Activated naive CD8-positive, alpha-beta T cell treated with anti-CD3 and anti-CD28 coated beads, Interleukin-2, amount 10 ng/mL, durations not matched to agents 7 days and 5 days (primary cell): Measurements from ENCODE around the gene ZDHHC8. TPM values are rescaled to one million over a fixed set of nuclear protein-coding genes. Genes with fewer than 3 reads are reported as not detected.

Experiments used
- ATAC-seq: fragments of 150-1000 bp; cut with Tn5 transposase; one replicate; pipeline ENCODE4 v1.10.0; 2021; ENCODE audit warnings: low read depth, moderate library complexity
- POLR2A ChIA-PET: fragments of 350-600 bp; sonication (Branson Sonifier 250); formaldehyde crosslinking; loops from one replicate; lab custom pipeline; 2021; ENCODE audit warnings: antibody characterized with exemption; lab: Charles Lee
- DNase-seq: peaks from one replicate; pipeline ENCODE4 v3.0.0; 2021
- H3K27ac Mint-ChIP-seq: one replicate; pipeline ENCODE4 v1.8.0; 2022; ENCODE audit warnings: mild to moderate bottlenecking, mixed read lengths
- H3K27me3 Mint-ChIP-seq: one replicate; pipeline ENCODE4 v1.8.0; 2022; ENCODE audit warnings: mild to moderate bottlenecking, moderate library complexity, mixed read lengths
- H3K36me3 Mint-ChIP-seq: one replicate; pipeline ENCODE4 v1.8.0; 2021; ENCODE audit warnings: mild to moderate bottlenecking, mixed read lengths
- H3K4me1 Mint-ChIP-seq: one replicate; pipeline ENCODE4 v1.8.0; 2021; ENCODE audit warnings: mixed read lengths
- H3K4me3 Mint-ChIP-seq: one replicate; pipeline ENCODE4 v1.8.0; 2022; ENCODE audit warnings: mild to moderate bottlenecking, moderate library complexity, mixed read lengths
- H3K9me3 Mint-ChIP-seq: one replicate; pipeline ENCODE4 v1.8.0; 2021; ENCODE audit warnings: mixed read lengths
- total RNA-seq, 2 experiments: library from RNA; stranded (reverse); gene quantifications; one replicate each; pipeline ENCODE4 v1.2.3, GENCODE V29; 2021

ZDHHC8 gene
- total RNA-seq, 2 experiments from 2014 or later: 64.1 to 66.9 TPM

DNA sequence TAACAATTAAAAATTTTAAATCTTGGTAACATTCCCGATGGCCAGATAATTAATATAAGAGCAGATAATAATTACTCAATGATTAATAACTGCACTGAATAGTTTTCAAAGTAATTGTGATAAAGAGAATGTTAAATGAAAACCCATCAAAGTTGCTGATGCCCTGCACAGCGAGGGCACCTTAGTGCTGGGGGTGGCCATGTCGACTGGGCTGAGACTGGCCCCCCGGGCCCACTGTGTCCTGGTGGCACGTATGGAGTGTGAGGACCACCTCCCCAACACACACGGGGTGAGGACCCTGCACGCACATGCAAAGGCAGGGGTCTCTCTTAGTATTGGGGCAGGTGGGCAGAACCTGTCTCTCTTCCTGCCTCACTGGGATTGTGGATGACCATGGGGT is 34.3 kb downstream of the ZDHHC8 start:
- ATAC-seq (no peak), DNase-seq (no peak)
- POLR2A ChIA-PET: no interaction called here
- Mint-ChIP-seq H3K4me3 (no peak overlapping the region), H3K27me3 (no peaks in the 10 kb centered on the region), H3K4me1 (no peaks in the 10 kb centered on the region), H3K9me3 (peaks cover 3% of the 10 kb centered on the region), H3K27ac (no peak overlapping the region), H3K36me3 (no peaks in the 10 kb centered on the region)

GRCh38 chr22:20166703-20167102 is 35.1 kb downstream of the ZDHHC8 start:
- Mint-ChIP-seq H3K36me3 (no peaks in the 10 kb centered on the region), H3K9me3 (peaks cover 3% of the 10 kb centered on the region), H3K27me3 (no peaks in the 10 kb centered on the region), H3K4me1 (no peaks in the 10 kb centered on the region), H3K27ac (no peak overlapping the region), H3K4me3 (no peak overlapping the region)
- POLR2A ChIA-PET: no interaction called here
- ATAC-seq (no peak), DNase-seq (no peak)

GRCh38 chr22:20167643-20168322 is 36.2 kb downstream of the ZDHHC8 start:
- DNase-seq (no peak), ATAC-seq (no peak)
- peaks cover 3% of the 10 kb centered on the region for H3K9me3 Mint-ChIP-seq
- no peaks in the 10 kb centered on the region for H3K4me1 Mint-ChIP-seq
- no peaks in the 10 kb centered on the region for H3K27me3 Mint-ChIP-seq
- H3K4me3 Mint-ChIP-seq: no peak overlapping the region
- no peak overlapping the region for H3K27ac Mint-ChIP-seq
- POLR2A ChIA-PET: no interaction called here
- H3K36me3 Mint-ChIP-seq: no peaks in the 10 kb centered on the region

GRCh38 chr22:20169253-20169822 is 37.7 kb downstream of the ZDHHC8 start:
- H3K4me3 Mint-ChIP-seq: no peak overlapping the region
- no peak overlapping the region for H3K27ac Mint-ChIP-seq
- ATAC-seq: no peak
- no peak for DNase-seq
- peaks cover 1% of the 10 kb centered on the region for H3K9me3 Mint-ChIP-seq
- H3K4me1 Mint-ChIP-seq: no peaks in the 10 kb centered on the region
- POLR2A ChIA-PET: no interaction called here
- no peaks in the 10 kb centered on the region for H3K36me3 Mint-ChIP-seq
- H3K27me3 Mint-ChIP-seq: no peaks in the 10 kb centered on the region

GRCh38 chr22:20170170-20170569 is 38.6 kb downstream of the ZDHHC8 start:
- no peak for ATAC-seq
- Mint-ChIP-seq H3K27ac (no peak overlapping the region), H3K4me1 (no peaks in the 10 kb centered on the region), H3K27me3 (no peaks in the 10 kb centered on the region), H3K36me3 (no peaks in the 10 kb centered on the region), H3K4me3 (no peak overlapping the region), H3K9me3 (no peaks in the 10 kb centered on the region)
- DNase-seq: no peak
- POLR2A ChIA-PET: no interaction called here

DNA sequence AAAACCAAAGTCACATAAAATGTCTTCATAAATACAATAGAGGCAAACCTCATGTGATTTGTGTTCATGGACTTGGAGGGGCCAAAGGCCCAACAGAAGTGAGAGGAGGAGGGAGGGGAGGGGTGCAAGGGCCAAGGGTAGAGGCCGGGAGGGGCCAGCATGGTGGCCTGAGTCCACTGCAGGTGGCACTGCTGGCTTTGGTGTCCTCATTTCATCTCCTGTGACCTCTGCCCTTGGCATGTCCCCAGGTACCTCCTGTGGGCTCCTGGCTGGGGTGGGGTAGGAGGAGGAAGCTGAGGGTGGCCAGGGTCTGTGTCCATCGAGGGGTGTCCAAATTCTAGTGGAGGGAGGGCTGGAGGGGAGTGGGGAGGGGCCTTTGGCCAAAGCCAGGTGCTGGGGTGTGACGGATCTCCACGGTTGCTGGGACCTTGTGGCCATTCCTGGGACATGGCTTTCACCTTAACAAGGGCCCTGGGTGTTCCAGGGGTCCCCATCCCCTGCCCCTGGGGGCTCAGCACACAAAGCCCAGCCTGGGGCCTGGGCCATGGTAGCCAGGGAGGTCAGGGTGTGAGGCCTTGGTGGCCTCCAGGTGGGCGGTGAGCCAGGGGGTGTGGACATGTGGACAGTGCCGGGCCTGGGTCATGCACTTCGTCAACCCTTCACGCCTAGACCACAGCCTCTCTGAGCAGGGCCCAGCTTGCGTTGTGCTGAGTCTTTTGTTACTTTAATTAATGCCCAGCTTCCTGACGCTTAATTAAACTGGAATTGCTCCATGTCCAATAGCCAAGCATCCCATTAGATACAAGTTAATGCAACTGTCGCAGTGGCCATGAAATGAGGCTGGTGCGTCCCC is 39.9 kb downstream of the ZDHHC8 start:
- Mint-ChIP-seq H3K4me3 (no peak overlapping the region), H3K36me3 (no peaks in the 10 kb centered on the region), H3K27me3 (no peaks in the 10 kb centered on the region), H3K4me1 (no peaks in the 10 kb centered on the region), H3K27ac (no peak overlapping the region), H3K9me3 (no peaks in the 10 kb centered on the region)
- ATAC-seq (no peak), DNase-seq (no peak)
- POLR2A ChIA-PET: no interaction called here

- Mint-ChIP-seq H3K36me3 (no peaks in the 10 kb centered on the region), H3K27ac (no peak overlapping the region), H3K4me3 (no peak overlapping the region), H3K9me3 (no peaks in the 10 kb centered on the region), H3K4me1 (no peaks in the 10 kb centered on the region), H3K27me3 (no peaks in the 10 kb centered on the region)
- DNase-seq (no peak), ATAC-seq (no peak)
- POLR2A ChIA-PET: no interaction called here
Observed at GRCh38 chr22:20172141-20172613, 40.6 kb downstream of the ZDHHC8 start.

DNA sequence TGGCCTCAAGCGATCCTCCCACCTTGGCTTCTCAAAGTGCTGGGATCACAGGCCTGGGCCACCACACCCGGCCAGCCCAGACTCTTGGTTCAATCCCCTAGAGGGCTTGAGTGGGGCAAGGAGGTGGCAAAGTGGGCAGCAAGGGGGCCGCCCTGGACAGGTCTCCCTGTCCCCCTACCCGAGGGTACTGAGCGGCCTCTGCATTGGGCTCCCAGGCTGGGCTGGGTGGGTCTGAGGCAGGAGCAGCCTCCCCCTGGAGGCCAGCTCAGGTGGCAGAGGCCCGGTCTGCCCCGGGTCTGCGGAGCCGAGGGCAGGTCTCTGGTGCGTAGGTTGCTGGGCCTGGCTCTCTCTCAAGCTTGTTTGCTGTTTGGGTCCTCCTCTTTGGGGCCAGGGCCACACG is 41.6 kb downstream of the ZDHHC8 start:
- H3K27me3 Mint-ChIP-seq: no peaks in the 10 kb centered on the region
- H3K4me1 Mint-ChIP-seq: no peaks in the 10 kb centered on the region
- ATAC-seq: no peak
- no peaks in the 10 kb centered on the region for H3K9me3 Mint-ChIP-seq
- no peaks in the 10 kb centered on the region for H3K36me3 Mint-ChIP-seq
- H3K4me3 Mint-ChIP-seq: no peak overlapping the region
- DNase-seq: no peak
- POLR2A ChIA-PET: no interaction called here
- H3K27ac Mint-ChIP-seq: no peak overlapping the region

GRCh38 chr22:20173772-20174171 is 42.2 kb downstream of the ZDHHC8 start:
- Mint-ChIP-seq H3K4me3 (no peak overlapping the region), H3K9me3 (no peaks in the 10 kb centered on the region), H3K27ac (no peak overlapping the region), H3K27me3 (no peaks in the 10 kb centered on the region), H3K36me3 (no peaks in the 10 kb centered on the region), H3K4me1 (no peaks in the 10 kb centered on the region)
- no peak for DNase-seq
- ATAC-seq: no peak
- POLR2A ChIA-PET: no interaction called here

GRCh38 chr22:20174785-20175596 is 43.4 kb downstream of the ZDHHC8 start:
- ATAC-seq (no peak), DNase-seq (no peak)
- no peaks in the 10 kb centered on the region for H3K36me3 Mint-ChIP-seq
- H3K4me1 Mint-ChIP-seq: no peaks in the 10 kb centered on the region
- no peak overlapping the region for H3K4me3 Mint-ChIP-seq
- POLR2A ChIA-PET: no interaction called here
- H3K27ac Mint-ChIP-seq: no peak overlapping the region
- no peaks in the 10 kb centered on the region for H3K27me3 Mint-ChIP-seq
- no peaks in the 10 kb centered on the region for H3K9me3 Mint-ChIP-seq

DNA sequence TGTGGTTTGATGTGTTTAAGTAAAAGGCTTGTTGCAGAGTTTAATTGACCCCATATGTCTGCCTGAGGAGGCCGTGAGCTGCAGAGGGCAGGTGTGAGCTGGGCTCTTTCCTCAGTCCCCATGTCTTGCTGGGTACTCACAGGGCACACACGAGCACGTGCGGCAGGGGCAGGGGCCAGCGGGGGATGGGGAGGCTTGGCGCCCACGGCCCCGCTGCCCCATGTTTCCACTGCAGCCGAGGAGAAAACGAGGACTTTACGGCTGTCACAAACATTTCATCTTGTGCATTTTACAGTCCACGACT is 43.9 kb downstream of the ZDHHC8 start:
- Mint-ChIP-seq H3K27ac (no peak overlapping the region), H3K36me3 (no peaks in the 10 kb centered on the region), H3K4me1 (no peaks in the 10 kb centered on the region), H3K4me3 (no peak overlapping the region), H3K9me3 (no peaks in the 10 kb centered on the region), H3K27me3 (no peaks in the 10 kb centered on the region)
- ATAC-seq (no peak), DNase-seq (no peak)
- POLR2A ChIA-PET: no interaction called here

- Mint-ChIP-seq H3K4me1 (no peaks in the 10 kb centered on the region), H3K9me3 (no peaks in the 10 kb centered on the region), H3K27ac (no peak overlapping the region), H3K4me3 (no peak overlapping the region), H3K27me3 (no peaks in the 10 kb centered on the region), H3K36me3 (no peaks in the 10 kb centered on the region)
- POLR2A ChIA-PET: no interaction called here
- ATAC-seq (no peak), DNase-seq (no peak)
Observed at GRCh38 chr22:20176421-20177085, 44.9 kb downstream of the ZDHHC8 start.
